Stomach (tissue), 4 donors: ENCODE measurements around the gene PRMT7.

Experiments used
- POLR2A ChIP-seq, 4 donors: fragments of 450-650 bp; IDR thresholded peaks; one replicate each; pipeline ENCODE4 v1.6.1; 2016; ENCODE audit warnings: antibody characterized with exemption in 4 of 4, control low read depth in 2 of 4, mild to moderate bottlenecking in 1 of 4, moderate library complexity in 1 of 4
- TF ChIP-seq, protein P1 (sequence below), 7 experiments: fragments of 450-650 bp in 4 of 7; fragments of 200-600 bp in 3 of 7; sonication (generic) in 3 of 7; IDR thresholded peaks; one replicate each; pipeline ENCODE4 v1.5.1; 2016 to 2019; ENCODE audit warnings: antibody characterized with exemption in 7 of 7, control low read depth in 2 of 7, mild to moderate bottlenecking in 1 of 7

DNA sequence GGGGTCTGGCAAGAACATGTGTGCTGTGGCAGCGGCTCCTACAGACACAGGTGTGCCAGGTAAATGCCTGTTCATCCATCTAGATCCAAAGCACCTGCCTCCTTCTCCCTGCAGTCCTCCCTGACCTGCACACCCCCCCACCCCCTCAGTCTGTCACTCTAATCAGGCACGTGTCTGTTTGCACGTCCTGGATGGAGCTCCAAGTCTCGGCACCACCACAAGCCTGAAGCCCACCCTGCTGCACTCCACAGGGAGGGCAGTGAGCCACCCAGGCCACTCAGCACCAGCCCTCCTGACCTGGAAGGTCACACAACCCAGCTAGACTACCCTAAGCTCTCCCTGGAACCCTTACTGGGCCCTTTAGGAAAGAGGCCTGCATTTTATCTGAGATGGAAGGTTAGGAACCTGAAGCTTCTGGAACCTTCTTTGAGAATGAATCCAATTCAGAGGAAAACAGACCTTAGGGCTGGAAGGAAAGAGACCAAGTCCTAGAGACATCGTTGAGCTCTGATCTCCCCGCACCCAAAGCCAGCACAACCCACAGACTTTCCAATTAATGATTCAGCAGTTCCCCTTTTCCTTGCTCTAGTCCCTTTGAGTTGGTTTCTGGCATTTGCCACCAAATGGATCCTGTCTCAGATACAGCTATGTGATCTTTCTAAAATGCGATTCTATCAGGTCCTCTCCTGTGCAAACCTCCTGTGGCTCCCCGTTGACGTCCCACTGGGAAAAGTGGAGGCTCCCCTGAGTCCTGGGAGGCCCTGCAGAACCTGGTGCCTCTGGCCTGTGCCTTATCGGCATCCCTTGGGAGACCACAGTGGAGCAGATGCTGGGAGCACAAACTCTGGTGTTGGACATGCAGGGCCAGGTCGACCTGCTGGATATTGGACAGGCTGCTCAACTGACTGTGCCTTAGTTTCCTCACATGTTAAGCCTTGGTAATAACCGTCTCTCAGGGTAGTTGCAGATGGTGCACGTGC is 67.9 kb downstream of the PRMT7 start:
- TF ChIP-seq POLR2A (IDR thresholded peaks at IDR 0.05): no peak
- TF ChIP-seq, protein P1, sequence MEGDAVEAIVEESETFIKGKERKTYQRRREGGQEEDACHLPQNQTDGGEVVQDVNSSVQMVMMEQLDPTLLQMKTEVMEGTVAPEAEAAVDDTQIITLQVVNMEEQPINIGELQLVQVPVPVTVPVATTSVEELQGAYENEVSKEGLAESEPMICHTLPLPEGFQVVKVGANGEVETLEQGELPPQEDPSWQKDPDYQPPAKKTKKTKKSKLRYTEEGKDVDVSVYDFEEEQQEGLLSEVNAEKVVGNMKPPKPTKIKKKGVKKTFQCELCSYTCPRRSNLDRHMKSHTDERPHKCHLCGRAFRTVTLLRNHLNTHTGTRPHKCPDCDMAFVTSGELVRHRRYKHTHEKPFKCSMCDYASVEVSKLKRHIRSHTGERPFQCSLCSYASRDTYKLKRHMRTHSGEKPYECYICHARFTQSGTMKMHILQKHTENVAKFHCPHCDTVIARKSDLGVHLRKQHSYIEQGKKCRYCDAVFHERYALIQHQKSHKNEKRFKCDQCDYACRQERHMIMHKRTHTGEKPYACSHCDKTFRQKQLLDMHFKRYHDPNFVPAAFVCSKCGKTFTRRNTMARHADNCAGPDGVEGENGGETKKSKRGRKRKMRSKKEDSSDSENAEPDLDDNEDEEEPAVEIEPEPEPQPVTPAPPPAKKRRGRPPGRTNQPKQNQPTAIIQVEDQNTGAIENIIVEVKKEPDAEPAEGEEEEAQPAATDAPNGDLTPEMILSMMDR (IDR thresholded peaks at IDR 0.05): no peak
